H1 (cell line): Measurements from ENCODE around the gene TRABD. TPM values are rescaled to one million over a fixed set of nuclear protein-coding genes. Genes with fewer than 3 reads are reported as not detected.

Experiments
- BACH1 ChIP-seq: IDR thresholded peaks from 2 replicates; pipeline ENCODE4 v1.6.1; 2012; ENCODE audit warnings: low read length, improper control_type of control experiment
- GTF2F1 ChIP-seq: IDR thresholded peaks from 2 replicates; pipeline ENCODE4 v1.6.1; 2012; ENCODE audit warnings: low read depth, low read length, improper control_type of control experiment, borderline replicate concordance
- JUND ChIP-seq: IDR thresholded peaks from 2 replicates; pipeline ENCODE4 v1.6.1; 2011; ENCODE audit warnings: mild to moderate bottlenecking, improper control_type of control experiment, low read length
- RFX5 ChIP-seq: IDR thresholded peaks from 2 replicates; pipeline ENCODE4 v1.6.1; 2011; ENCODE audit warnings: low read depth, low read length, improper control_type of control experiment, borderline replicate concordance
- USF2 ChIP-seq: IDR thresholded peaks from 2 replicates; pipeline ENCODE4 v1.6.1; 2011; ENCODE audit warnings: low read length, improper control_type of control experiment
- polyA plus RNA-seq, 7 experiments: library from polyadenylated mRNA; depleted of rRNA in 3 of 7; stranded (reverse) in 5 of 7; unstranded in 2 of 7; fragments of >200 nt in 5 of 7; fragments of 200-250 nt in 2 of 7; gene quantifications; 1 replicate in 5 of 7; 2 replicates in 1 of 7; 4 replicates in 1 of 7; pipeline versions ENCODE4 v1.2.1 to v1.2.3, GENCODE V29; 2011 to 2013; ENCODE audit warnings: missing spikeins in 2 of 7, mixed read lengths in 2 of 7
- total RNA-seq: library from RNA; stranded (reverse); fragmentation: NEBNext Ultra II Directional; extraction: Animal tissue kit (Norgen Biotek cat#: 25700); gene quantifications from 2 replicates; pipeline ENCODE4 v1.2.1, GENCODE V29; 2021
- TF ChIP-seq, protein P1 (sequence below): fragments of 300-600 bp; sonication (generic); IDR thresholded peaks from 2 replicates; pipeline ENCODE4 v1.7.1; 2012; ENCODE audit warnings: low read length, moderate library complexity, mild to moderate bottlenecking, inconsistent platforms; ENCODE audit not compliant: insufficient replicate concordance
- TF ChIP-seq, protein P2 (sequence below): IDR thresholded peaks from 2 replicates; pipeline ENCODE4 v1.6.1; 2011; ENCODE audit warnings: low read depth, mild to moderate bottlenecking, low read length; ENCODE audit not compliant: insufficient read depth

TRABD gene
- total and polyA plus RNA-seq, 2 of the 8 experiments (the other 6 are each of a cell fraction or from before 2014, with no cell fraction given) = 44.2 to 57.5 TPM

- TF ChIP-seq, protein P1, sequence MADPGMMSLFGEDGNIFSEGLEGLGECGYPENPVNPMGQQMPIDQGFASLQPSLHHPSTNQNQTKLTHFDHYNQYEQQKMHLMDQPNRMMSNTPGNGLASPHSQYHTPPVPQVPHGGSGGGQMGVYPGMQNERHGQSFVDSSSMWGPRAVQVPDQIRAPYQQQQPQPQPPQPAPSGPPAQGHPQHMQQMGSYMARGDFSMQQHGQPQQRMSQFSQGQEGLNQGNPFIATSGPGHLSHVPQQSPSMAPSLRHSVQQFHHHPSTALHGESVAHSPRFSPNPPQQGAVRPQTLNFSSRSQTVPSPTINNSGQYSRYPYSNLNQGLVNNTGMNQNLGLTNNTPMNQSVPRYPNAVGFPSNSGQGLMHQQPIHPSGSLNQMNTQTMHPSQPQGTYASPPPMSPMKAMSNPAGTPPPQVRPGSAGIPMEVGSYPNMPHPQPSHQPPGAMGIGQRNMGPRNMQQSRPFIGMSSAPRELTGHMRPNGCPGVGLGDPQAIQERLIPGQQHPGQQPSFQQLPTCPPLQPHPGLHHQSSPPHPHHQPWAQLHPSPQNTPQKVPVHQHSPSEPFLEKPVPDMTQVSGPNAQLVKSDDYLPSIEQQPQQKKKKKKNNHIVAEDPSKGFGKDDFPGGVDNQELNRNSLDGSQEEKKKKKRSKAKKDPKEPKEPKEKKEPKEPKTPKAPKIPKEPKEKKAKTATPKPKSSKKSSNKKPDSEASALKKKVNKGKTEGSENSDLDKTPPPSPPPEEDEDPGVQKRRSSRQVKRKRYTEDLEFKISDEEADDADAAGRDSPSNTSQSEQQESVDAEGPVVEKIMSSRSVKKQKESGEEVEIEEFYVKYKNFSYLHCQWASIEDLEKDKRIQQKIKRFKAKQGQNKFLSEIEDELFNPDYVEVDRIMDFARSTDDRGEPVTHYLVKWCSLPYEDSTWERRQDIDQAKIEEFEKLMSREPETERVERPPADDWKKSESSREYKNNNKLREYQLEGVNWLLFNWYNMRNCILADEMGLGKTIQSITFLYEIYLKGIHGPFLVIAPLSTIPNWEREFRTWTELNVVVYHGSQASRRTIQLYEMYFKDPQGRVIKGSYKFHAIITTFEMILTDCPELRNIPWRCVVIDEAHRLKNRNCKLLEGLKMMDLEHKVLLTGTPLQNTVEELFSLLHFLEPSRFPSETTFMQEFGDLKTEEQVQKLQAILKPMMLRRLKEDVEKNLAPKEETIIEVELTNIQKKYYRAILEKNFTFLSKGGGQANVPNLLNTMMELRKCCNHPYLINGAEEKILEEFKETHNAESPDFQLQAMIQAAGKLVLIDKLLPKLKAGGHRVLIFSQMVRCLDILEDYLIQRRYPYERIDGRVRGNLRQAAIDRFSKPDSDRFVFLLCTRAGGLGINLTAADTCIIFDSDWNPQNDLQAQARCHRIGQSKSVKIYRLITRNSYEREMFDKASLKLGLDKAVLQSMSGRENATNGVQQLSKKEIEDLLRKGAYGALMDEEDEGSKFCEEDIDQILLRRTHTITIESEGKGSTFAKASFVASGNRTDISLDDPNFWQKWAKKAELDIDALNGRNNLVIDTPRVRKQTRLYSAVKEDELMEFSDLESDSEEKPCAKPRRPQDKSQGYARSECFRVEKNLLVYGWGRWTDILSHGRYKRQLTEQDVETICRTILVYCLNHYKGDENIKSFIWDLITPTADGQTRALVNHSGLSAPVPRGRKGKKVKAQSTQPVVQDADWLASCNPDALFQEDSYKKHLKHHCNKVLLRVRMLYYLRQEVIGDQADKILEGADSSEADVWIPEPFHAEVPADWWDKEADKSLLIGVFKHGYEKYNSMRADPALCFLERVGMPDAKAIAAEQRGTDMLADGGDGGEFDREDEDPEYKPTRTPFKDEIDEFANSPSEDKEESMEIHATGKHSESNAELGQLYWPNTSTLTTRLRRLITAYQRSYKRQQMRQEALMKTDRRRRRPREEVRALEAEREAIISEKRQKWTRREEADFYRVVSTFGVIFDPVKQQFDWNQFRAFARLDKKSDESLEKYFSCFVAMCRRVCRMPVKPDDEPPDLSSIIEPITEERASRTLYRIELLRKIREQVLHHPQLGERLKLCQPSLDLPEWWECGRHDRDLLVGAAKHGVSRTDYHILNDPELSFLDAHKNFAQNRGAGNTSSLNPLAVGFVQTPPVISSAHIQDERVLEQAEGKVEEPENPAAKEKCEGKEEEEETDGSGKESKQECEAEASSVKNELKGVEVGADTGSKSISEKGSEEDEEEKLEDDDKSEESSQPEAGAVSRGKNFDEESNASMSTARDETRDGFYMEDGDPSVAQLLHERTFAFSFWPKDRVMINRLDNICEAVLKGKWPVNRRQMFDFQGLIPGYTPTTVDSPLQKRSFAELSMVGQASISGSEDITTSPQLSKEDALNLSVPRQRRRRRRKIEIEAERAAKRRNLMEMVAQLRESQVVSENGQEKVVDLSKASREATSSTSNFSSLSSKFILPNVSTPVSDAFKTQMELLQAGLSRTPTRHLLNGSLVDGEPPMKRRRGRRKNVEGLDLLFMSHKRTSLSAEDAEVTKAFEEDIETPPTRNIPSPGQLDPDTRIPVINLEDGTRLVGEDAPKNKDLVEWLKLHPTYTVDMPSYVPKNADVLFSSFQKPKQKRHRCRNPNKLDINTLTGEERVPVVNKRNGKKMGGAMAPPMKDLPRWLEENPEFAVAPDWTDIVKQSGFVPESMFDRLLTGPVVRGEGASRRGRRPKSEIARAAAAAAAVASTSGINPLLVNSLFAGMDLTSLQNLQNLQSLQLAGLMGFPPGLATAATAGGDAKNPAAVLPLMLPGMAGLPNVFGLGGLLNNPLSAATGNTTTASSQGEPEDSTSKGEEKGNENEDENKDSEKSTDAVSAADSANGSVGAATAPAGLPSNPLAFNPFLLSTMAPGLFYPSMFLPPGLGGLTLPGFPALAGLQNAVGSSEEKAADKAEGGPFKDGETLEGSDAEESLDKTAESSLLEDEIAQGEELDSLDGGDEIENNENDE = no peak
- TF ChIP-seq BACH1 (no peak), RFX5 (no peak), GTF2F1 (no peak), JUND (no peak), USF2 (no peak)
- TF ChIP-seq, protein P2, sequence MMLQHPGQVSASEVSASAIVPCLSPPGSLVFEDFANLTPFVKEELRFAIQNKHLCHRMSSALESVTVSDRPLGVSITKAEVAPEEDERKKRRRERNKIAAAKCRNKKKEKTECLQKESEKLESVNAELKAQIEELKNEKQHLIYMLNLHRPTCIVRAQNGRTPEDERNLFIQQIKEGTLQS = no peak
Observed at GRCh38 chr22:50189849-50190181, 4.1 kb downstream of the TRABD start (continued).
